ENCODE data around the gene NBPF4. TPM values are rescaled to one million over a fixed set of nuclear protein-coding genes. Genes with fewer than 3 reads are reported as not detected.
"Not testable (repeated sequence)": the region's sequence is repeated elsewhere in the genome, so short reads cannot be mapped to it uniquely, and the experiment has no call there.

Gene NBPF4
- polyA plus RNA-seq, 1 donor (not counting 4 experiments of a cell fraction or from before 2014, with no cell fraction given), result not detected

- Histone ChIP-seq H4K20me1 (ENCODE audit: control insufficient read depth, extremely low read depth, insufficient read depth, low read length) (no peaks in the 10 kb centered on the region), H3K4me1 (ENCODE audit: control insufficient read depth, extremely low read depth, insufficient read depth, low read length) (peaks cover 4% of the 10 kb centered on the region), H3K36me3 (ENCODE audit: control insufficient read depth in 2 of 2, extremely low read depth in 1 of 2, insufficient read depth in 2 of 2, low read length in 2 of 2) (no peaks in the 10 kb centered on the region), H3K79me2 (ENCODE audit: control insufficient read depth, insufficient read depth, low read length) (no peaks in the 10 kb centered on the region), H3K9me1 (ENCODE audit: control insufficient read depth, extremely low read depth, insufficient read depth, low read length) (no peaks in the 10 kb centered on the region), H3K27me3 (ENCODE audit: control insufficient read depth, extremely low read depth, insufficient read depth, low read length) (no peaks in the 10 kb centered on the region), H3K9me3 (ENCODE audit: control insufficient read depth, low read depth, low read length) (no peaks in the 10 kb centered on the region), H3K4me3 (ENCODE audit: control insufficient read depth in 2 of 3, extremely low read depth in 1 of 3, insufficient read depth in 2 of 3, low read depth in 1 of 3, low read length in 3 of 3) (no peak overlapping the region), H3K27ac (ENCODE audit: control insufficient read depth, insufficient read depth, low read length) (no peak overlapping the region), H3K9ac (ENCODE audit: control insufficient read depth, extremely low read depth, insufficient read depth, low read length) (no peak overlapping the region), H2AFZ (ENCODE audit: control insufficient read depth, low read length) (peak overlapping the region; percentile 38), H3K4me2 (ENCODE audit: control insufficient read depth, extremely low read depth, insufficient read depth, low read depth, low read length) (peak overlapping the region; percentile 3)
- DNase-seq (ENCODE audit: low read depth, low spot score), result no peak
- FAIRE-seq, result no peak
- TF ChIP-seq EZH2 (IDR thresholded peaks at IDR 0.05; ENCODE audit: low read length) (no peak), CTCF (optimal IDR thresholded peaks at IDR 0.05 in 1 of 3, IDR thresholded peaks at IDR 0.05 in 1 of 3, conservative IDR thresholded peaks at IDR 0.05 in 1 of 3; ENCODE audit: extremely low read depth in 1 of 3, insufficient read depth in 2 of 3, low read length in 3 of 3) (no peak)
- dilution Hi-C loops (cut with MboI; ENCODE audit: extremely low pct_ligation_motif_present, low sequenced_read_pairs), result no loop called here
Observed at GRCh38 chr1:108209456-108210108, 34.3 kb downstream of the NBPF4 start.

- no peak overlapping the region for H3K27ac ChIP-seq (ENCODE audit: control insufficient read depth, insufficient read depth, low read length)
- dilution Hi-C loops (cut with MboI; ENCODE audit: extremely low pct_ligation_motif_present, low sequenced_read_pairs), result no loop called here
- H3K79me2 ChIP-seq (ENCODE audit: control insufficient read depth, insufficient read depth, low read length), result no peaks in the 10 kb centered on the region
- H3K27me3 ChIP-seq (ENCODE audit: control insufficient read depth, extremely low read depth, insufficient read depth, low read length), result no peaks in the 10 kb centered on the region
- FAIRE-seq (no peak), DNase-seq (ENCODE audit: low read depth, low spot score) (no peak)
- TF ChIP-seq CTCF (optimal IDR thresholded peaks at IDR 0.05 in 1 of 3, IDR thresholded peaks at IDR 0.05 in 1 of 3, conservative IDR thresholded peaks at IDR 0.05 in 1 of 3; ENCODE audit: extremely low read depth in 1 of 3, insufficient read depth in 2 of 3, low read length in 3 of 3) (no peak), EZH2 (IDR thresholded peaks at IDR 0.05; ENCODE audit: low read length) (no peak)
- no peaks in the 10 kb centered on the region for H4K20me1 ChIP-seq (ENCODE audit: control insufficient read depth, extremely low read depth, insufficient read depth, low read length)
- H3K4me2 ChIP-seq (ENCODE audit: control insufficient read depth, extremely low read depth, insufficient read depth, low read depth, low read length), result peak overlapping the region; percentile 3
- H2AFZ ChIP-seq (ENCODE audit: control insufficient read depth, low read length), result no peak overlapping the region
- H3K9me1 ChIP-seq (ENCODE audit: control insufficient read depth, extremely low read depth, insufficient read depth, low read length), result no peaks in the 10 kb centered on the region
- peaks cover 4% of the 10 kb centered on the region for H3K4me1 ChIP-seq (ENCODE audit: control insufficient read depth, extremely low read depth, insufficient read depth, low read length)
- H3K9me3 ChIP-seq (ENCODE audit: control insufficient read depth, low read depth, low read length), result no peaks in the 10 kb centered on the region
- no peak overlapping the region for H3K9ac ChIP-seq (ENCODE audit: control insufficient read depth, extremely low read depth, insufficient read depth, low read length)
- no peaks in the 10 kb centered on the region for H3K36me3 ChIP-seq (ENCODE audit: control insufficient read depth in 2 of 2, extremely low read depth in 1 of 2, insufficient read depth in 2 of 2, low read length in 2 of 2)
- H3K4me3 ChIP-seq (ENCODE audit: control insufficient read depth in 2 of 3, extremely low read depth in 1 of 3, insufficient read depth in 2 of 3, low read depth in 1 of 3, low read length in 3 of 3), result no peak overlapping the region
Observed at GRCh38 chr1:108208724-108209446, 35.0 kb downstream of the NBPF4 start.

DNA sequence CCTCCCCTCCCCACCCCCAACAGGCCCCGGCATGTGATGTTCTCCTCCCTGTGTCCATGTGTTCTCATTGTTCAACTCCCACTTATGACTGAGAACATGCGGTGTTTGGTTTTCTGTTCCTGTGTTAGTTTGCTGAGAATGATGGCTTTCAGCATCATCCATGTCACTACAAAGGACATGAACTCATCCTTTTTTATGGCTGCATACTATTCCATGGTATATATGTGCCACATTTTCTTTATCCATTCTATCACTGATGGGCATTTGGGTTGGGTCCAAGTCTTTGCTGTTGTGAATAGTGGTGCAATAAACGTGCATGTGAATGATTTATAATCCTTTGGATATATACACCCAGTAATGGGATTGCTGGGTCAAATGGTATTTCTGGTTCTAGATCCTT, 40.3 kb downstream of the NBPF4 start:
- H3K9me1 ChIP-seq (ENCODE audit: control insufficient read depth, extremely low read depth, insufficient read depth, low read length); H3K27ac ChIP-seq (ENCODE audit: control insufficient read depth, insufficient read depth, low read length); H3K27me3 ChIP-seq (ENCODE audit: control insufficient read depth, extremely low read depth, insufficient read depth, low read length); FAIRE-seq; H3K9me3 ChIP-seq (ENCODE audit: control insufficient read depth, low read depth, low read length); DNase-seq (ENCODE audit: low read depth, low spot score); H4K20me1 ChIP-seq (ENCODE audit: control insufficient read depth, extremely low read depth, insufficient read depth, low read length); H2AFZ ChIP-seq (ENCODE audit: control insufficient read depth, low read length); H3K36me3 ChIP-seq (ENCODE audit: control insufficient read depth in 2 of 2, extremely low read depth in 1 of 2, insufficient read depth in 2 of 2, low read length in 2 of 2); H3K4me3 ChIP-seq (ENCODE audit: control insufficient read depth in 2 of 3, extremely low read depth in 1 of 3, insufficient read depth in 2 of 3, low read depth in 1 of 3, low read length in 3 of 3); H3K9ac ChIP-seq (ENCODE audit: control insufficient read depth, extremely low read depth, insufficient read depth, low read length); dilution Hi-C loops (cut with MboI; ENCODE audit: extremely low pct_ligation_motif_present, low sequenced_read_pairs); H3K4me2 ChIP-seq (ENCODE audit: control insufficient read depth, extremely low read depth, insufficient read depth, low read depth, low read length); H3K4me1 ChIP-seq (ENCODE audit: control insufficient read depth, extremely low read depth, insufficient read depth, low read length): not testable (repeated sequence)
- peaks cover 14% of the 10 kb centered on the region for H3K79me2 ChIP-seq (ENCODE audit: control insufficient read depth, insufficient read depth, low read length)

Data from keratinocyte (primary cell).